Measurements from ENCODE around the gene NOTUM. TPM values are rescaled to one million over a fixed set of nuclear protein-coding genes. Genes with fewer than 3 reads are reported as not detected.

Gene NOTUM
- total and polyA plus RNA-seq, 4 experiments from 2014 or later: not detected

- peak overlapping the region in 5 of 7 donors; percentile 50 to 75 (median 68) for H3K27ac Mint-ChIP-seq
- CTCF ChIA-PET (ENCODE audit: partially characterized antibody): no interaction called here
- no peak overlapping the region for H3K27ac ChIP-seq (ENCODE audit: low read depth, low read length)
- no peaks in the 10 kb centered on the region for H3K27me3 ChIP-seq (ENCODE audit: insufficient read depth, low read length)
- H3K27me3 Mint-ChIP-seq: no peaks in the 10 kb centered on the region
- intact Hi-C loops (cut with micrococcal nuclease): no loop called here
- peaks cover 8 to 15% of the 10 kb centered on the region in 2 donors for H3K36me3 Mint-ChIP-seq
- H3K4me3 ChIP-seq (ENCODE audit: low read length in 2 of 2): no peak overlapping the region
- H3K4me1 Mint-ChIP-seq: peaks cover 19 to 43% (median 31%) of the 10 kb centered on the region in 4 donors
- peaks cover 0 to 2% (median 0%) of the 10 kb centered on the region in 8 donors for H3K9me3 Mint-ChIP-seq
- peaks cover 31% of the 10 kb centered on the region for H3K4me1 ChIP-seq (ENCODE audit: insufficient read depth, low read length)
- peak overlapping the region in 6 of 8 donors; percentile 21 to 73 (median 51) for H3K4me3 Mint-ChIP-seq
- POLR2A ChIA-PET (ENCODE audit: partially characterized antibody): interaction anchor here (5.1 kb wide), 1 partner anchor 13 kb away, joined by 54 read pairs; no protein-coding TSS in a partner anchor
- peaks cover 3% of the 10 kb centered on the region for H3K36me3 ChIP-seq (ENCODE audit: insufficient read depth, low read length)
- DNase-seq: no peak
- H3K9me3 ChIP-seq (ENCODE audit: control insufficient read depth in 1 of 2, low read length in 2 of 2): no peaks in the 10 kb centered on the region
Observed at GRCh38 chr17:81980122-81980521, 19.1 kb upstream of the NOTUM start.

GRCh38 chr17:81978524-81979298 lies 17.7 kb upstream of the NOTUM start:
- intact Hi-C loops (cut with micrococcal nuclease): no loop called here
- H3K27me3 ChIP-seq (ENCODE audit: insufficient read depth, low read length): no peaks in the 10 kb centered on the region
- H3K27ac Mint-ChIP-seq: peak overlapping the region; percentile 29 to 79 (median 66)
- H3K9me3 ChIP-seq (ENCODE audit: control insufficient read depth in 1 of 2, low read length in 2 of 2): no peaks in the 10 kb centered on the region
- peaks cover 4 to 12% of the 10 kb centered on the region in 2 donors for H3K36me3 Mint-ChIP-seq
- H3K9me3 Mint-ChIP-seq: peaks cover 0 to 2% (median 0%) of the 10 kb centered on the region in 8 donors
- H3K4me1 ChIP-seq (ENCODE audit: insufficient read depth, low read length): peaks cover 31% of the 10 kb centered on the region
- no peak overlapping the region for H3K27ac ChIP-seq (ENCODE audit: low read depth, low read length)
- no peak for DNase-seq
- POLR2A ChIA-PET (ENCODE audit: partially characterized antibody): interaction anchor here (0.7 to 5.1 kb wide), 9 partner anchors 12 to 118 kb away, joined by 3 to 54 read pairs (median 4); partner anchors contain the start of genes DCXR and NOTUM
- peaks cover 17 to 43% (median 28%) of the 10 kb centered on the region in 4 donors for H3K4me1 Mint-ChIP-seq
- H3K4me3 Mint-ChIP-seq: peak overlapping the region; percentile 72 to 78 (median 75)
- H3K4me3 ChIP-seq (ENCODE audit: low read length in 2 of 2): no peak overlapping the region
- CTCF ChIA-PET (ENCODE audit: partially characterized antibody): interaction anchor here (0.7 to 1.5 kb wide), 2 partner anchors 23 to 41 kb away, joined by 3 to 4 read pairs; no protein-coding TSS in a partner anchor
- no peaks in the 10 kb centered on the region for H3K36me3 ChIP-seq (ENCODE audit: insufficient read depth, low read length)
- H3K27me3 Mint-ChIP-seq: no peaks in the 10 kb centered on the region

GRCh38 chr17:81977211-81977808 lies 16.3 kb upstream of the NOTUM start, which contains the start of gene ASPSCR1:
Gene ASPSCR1 (plus strand): TSS chr17:81977629. CDS start chr17:81977647, 18 bp downstream.
- Histone ChIP-seq H3K27ac (ENCODE audit: low read depth, low read length) (peak within 1 kb of the TSS; percentile 80), H3K27me3 (ENCODE audit: insufficient read depth, low read length) (no peaks in the 10 kb centered on the region), H3K4me3 (ENCODE audit: low read length in 2 of 2) (peak within 1 kb of the TSS; percentile 69 to 74), H3K9me3 (ENCODE audit: control insufficient read depth in 1 of 2, low read length in 2 of 2) (no peaks in the 10 kb centered on the region), H3K4me1 (ENCODE audit: insufficient read depth, low read length) (peaks cover 31% of the 10 kb centered on the region), H3K36me3 (ENCODE audit: insufficient read depth, low read length) (no peaks in the 10 kb centered on the region)
- POLR2A ChIA-PET (ENCODE audit: partially characterized antibody): interaction anchor here (0.7 to 5.1 kb wide), 14 partner anchors 11 to 150 kb away, joined by 3 to 54 read pairs (median 4); partner anchors contain the start of genes CENPX, DCXR, LRRC45 and MAFG
- CTCF ChIA-PET (ENCODE audit: partially characterized antibody): interaction anchor here (1.0 to 1.4 kb wide), 3 partner anchors 9 to 42 kb away, joined by 4 to 5 read pairs (median 4); no protein-coding TSS in a partner anchor
- DNase-seq: peak; percentile 86 to 95 (median 92)
- Mint-ChIP-seq H3K27me3 (no peaks in the 10 kb centered on the region), H3K9me3 (peaks cover 0 to 2% (median 0%) of the 10 kb centered on the region in 8 donors), H3K4me1 (peaks cover 17 to 43% (median 28%) of the 10 kb centered on the region in 4 donors), H3K27ac (peak within 1 kb of the TSS; percentile 94 to 99 (median 98)), H3K36me3 (peaks cover 4 to 12% of the 10 kb centered on the region in 2 donors), H3K4me3 (peak within 1 kb of the TSS; percentile 90 to 98 (median 96))
- intact Hi-C loops (cut with micrococcal nuclease): loop anchor here (1.0 kb wide), 2 partner anchors 9 to 46 kb away; partner anchors contain the start of gene LRRC45

GRCh38 chr17:81976332-81977210 lies 15.6 kb upstream of the NOTUM start:
- POLR2A ChIA-PET (ENCODE audit: partially characterized antibody): interaction anchor here (0.7 to 5.1 kb wide), 12 partner anchors 10 to 150 kb away, joined by 3 to 54 read pairs (median 4); partner anchors contain the start of genes CENPX, DCXR, LRRC45 and MAFG
- peak overlapping the region; percentile 29 to 74 for H3K4me3 ChIP-seq (ENCODE audit: low read length in 2 of 2)

GRCh38 chr17:81973432-81973831 lies 12.4 kb upstream of the NOTUM start:
- Histone ChIP-seq H3K27me3 (ENCODE audit: insufficient read depth, low read length) (no peaks in the 10 kb centered on the region), H3K36me3 (ENCODE audit: insufficient read depth, low read length) (no peaks in the 10 kb centered on the region), H3K4me3 (ENCODE audit: low read length in 2 of 2) (no peak overlapping the region), H3K27ac (ENCODE audit: low read depth, low read length) (no peak overlapping the region), H3K4me1 (ENCODE audit: insufficient read depth, low read length) (peaks cover 17% of the 10 kb centered on the region), H3K9me3 (ENCODE audit: control insufficient read depth in 1 of 2, low read length in 2 of 2) (no peaks in the 10 kb centered on the region)
- Mint-ChIP-seq H3K4me1 (peaks cover 6 to 26% (median 10%) of the 10 kb centered on the region in 4 donors), H3K36me3 (peaks cover 0 to 6% of the 10 kb centered on the region in 2 donors), H3K4me3 (no peak overlapping the region), H3K9me3 (no peaks in the 10 kb centered on the region), H3K27me3 (no peaks in the 10 kb centered on the region), H3K27ac (no peak overlapping the region)
- intact Hi-C loops (cut with micrococcal nuclease): no loop called here
- no peak for DNase-seq
- ChIA-PET CTCF (ENCODE audit: partially characterized antibody) (interaction anchor here (0.9 kb wide), 1 partner anchor 14 kb away, joined by 3 read pairs; no protein-coding TSS in a partner anchor), POLR2A (ENCODE audit: partially characterized antibody) (no interaction called here)

More at GRCh38 chr17:81976332-81977210, 15.6 kb upstream of the NOTUM start:
- Mint-ChIP-seq H3K4me1 (peaks cover 17 to 43% (median 28%) of the 10 kb centered on the region in 4 donors), H3K27me3 (no peaks in the 10 kb centered on the region), H3K27ac (peak overlapping the region; percentile 94 to 99 (median 98)), H3K9me3 (peaks cover 0 to 2% (median 0%) of the 10 kb centered on the region in 8 donors), H3K36me3 (peaks cover 4 to 12% of the 10 kb centered on the region in 2 donors), H3K4me3 (peak overlapping the region; percentile 90 to 98 (median 96))
- H3K36me3 ChIP-seq (ENCODE audit: insufficient read depth, low read length): no peaks in the 10 kb centered on the region
- H3K27ac ChIP-seq (ENCODE audit: low read depth, low read length): peak overlapping the region; percentile 80
- no peaks in the 10 kb centered on the region for H3K9me3 ChIP-seq (ENCODE audit: control insufficient read depth in 1 of 2, low read length in 2 of 2)
- H3K27me3 ChIP-seq (ENCODE audit: insufficient read depth, low read length): no peaks in the 10 kb centered on the region
- DNase-seq: peak in 1 of 5 donors; percentile 58
- H3K4me1 ChIP-seq (ENCODE audit: insufficient read depth, low read length): peaks cover 31% of the 10 kb centered on the region
- CTCF ChIA-PET (ENCODE audit: partially characterized antibody): interaction anchor here (1.0 to 1.8 kb wide), 4 partner anchors 8 to 43 kb away, joined by 4 to 6 read pairs (median 4); no protein-coding TSS in a partner anchor
- intact Hi-C loops (cut with micrococcal nuclease): loop anchor here (1.0 kb wide), 2 partner anchors 8 to 47 kb away; partner anchors contain the start of gene LRRC45

Data from CD4-positive, alpha-beta memory T cell (primary cell).